SK-N-SH (cell line): ENCODE data around the gene KLHL8.

Experiments used
- CHD2 ChIP-seq: fragments of 150-350 bp; IDR thresholded peaks from 2 replicates; pipeline ENCODE4 v1.6.1; 2018; ENCODE audit warnings: low read length; ENCODE audit not compliant: partially characterized antibody
- EZH2phosphoT487 ChIP-seq: fragments of 200-600 bp; sonication (generic); IDR thresholded peaks from 2 replicates; pipeline ENCODE4 v1.6.1; 2017; ENCODE audit warnings: low read depth, mixed run types, mild to moderate bottlenecking, antibody characterized with exemption, moderate library complexity, borderline replicate concordance
- RCOR1 ChIP-seq: fragments of 150-350 bp; IDR thresholded peaks from 2 replicates; pipeline ENCODE4 v1.6.1; 2017; ENCODE audit warnings: antibody characterized with exemption, low read length
- TAF1 ChIP-seq: IDR thresholded peaks from 2 replicates; pipeline ENCODE4 v1.6.1; 2012; ENCODE audit warnings: low read depth, mild to moderate bottlenecking, low read length, moderate library complexity, borderline replicate concordance
- TF ChIP-seq, protein P1 (sequence below): fragments of 200-600 bp; sonication (generic); IDR thresholded peaks from 2 replicates; pipeline ENCODE4 v1.6.1; 2017; ENCODE audit warnings: antibody characterized with exemption, mild to moderate bottlenecking, moderate library complexity

- TF ChIP-seq TAF1 (no peak), RCOR1 (no peak), EZH2phosphoT487 (no peak), CHD2 (no peak)
- TF ChIP-seq, protein P1, sequence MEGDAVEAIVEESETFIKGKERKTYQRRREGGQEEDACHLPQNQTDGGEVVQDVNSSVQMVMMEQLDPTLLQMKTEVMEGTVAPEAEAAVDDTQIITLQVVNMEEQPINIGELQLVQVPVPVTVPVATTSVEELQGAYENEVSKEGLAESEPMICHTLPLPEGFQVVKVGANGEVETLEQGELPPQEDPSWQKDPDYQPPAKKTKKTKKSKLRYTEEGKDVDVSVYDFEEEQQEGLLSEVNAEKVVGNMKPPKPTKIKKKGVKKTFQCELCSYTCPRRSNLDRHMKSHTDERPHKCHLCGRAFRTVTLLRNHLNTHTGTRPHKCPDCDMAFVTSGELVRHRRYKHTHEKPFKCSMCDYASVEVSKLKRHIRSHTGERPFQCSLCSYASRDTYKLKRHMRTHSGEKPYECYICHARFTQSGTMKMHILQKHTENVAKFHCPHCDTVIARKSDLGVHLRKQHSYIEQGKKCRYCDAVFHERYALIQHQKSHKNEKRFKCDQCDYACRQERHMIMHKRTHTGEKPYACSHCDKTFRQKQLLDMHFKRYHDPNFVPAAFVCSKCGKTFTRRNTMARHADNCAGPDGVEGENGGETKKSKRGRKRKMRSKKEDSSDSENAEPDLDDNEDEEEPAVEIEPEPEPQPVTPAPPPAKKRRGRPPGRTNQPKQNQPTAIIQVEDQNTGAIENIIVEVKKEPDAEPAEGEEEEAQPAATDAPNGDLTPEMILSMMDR = no peak
These were observed 23.5 kb downstream of the KLHL8 start for GRCh38 chr4:87196927-87197326.
